ENCODE data around the gene CCL25.

CCL25 gene

GRCh38 chr19:8109455-8109854, 56.9 kb downstream of the CCL25 start:
- in situ Hi-C loops (cut with MboI; ENCODE audit: low sequenced_read_pairs): no loop called here

GRCh38 chr19:8109890-8110662, 57.5 kb downstream of the CCL25 start:
- in situ Hi-C loops (cut with MboI; ENCODE audit: low sequenced_read_pairs): no loop called here

DNA sequence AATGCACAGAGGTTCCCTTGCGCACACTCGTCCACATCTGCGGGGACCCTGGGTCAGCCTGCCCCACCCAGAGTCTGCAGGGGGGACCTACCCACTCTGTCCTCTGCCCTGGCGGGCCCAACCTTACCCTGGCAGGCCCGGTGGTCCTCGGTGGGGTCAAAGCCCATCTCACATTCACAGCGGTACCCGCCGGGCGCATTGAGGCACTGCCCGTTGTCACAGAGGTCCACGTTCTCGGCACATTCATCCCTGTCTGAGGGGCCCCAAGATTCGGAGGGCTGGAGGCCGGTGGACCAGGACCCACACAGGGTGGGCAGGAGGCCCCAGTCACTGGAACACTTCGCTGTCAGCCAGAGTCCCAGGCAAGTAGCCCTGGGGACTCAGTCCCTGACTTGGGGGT, 58.4 kb downstream of the CCL25 start:
- in situ Hi-C loops (cut with MboI; ENCODE audit: low sequenced_read_pairs): no loop called here

DNA sequence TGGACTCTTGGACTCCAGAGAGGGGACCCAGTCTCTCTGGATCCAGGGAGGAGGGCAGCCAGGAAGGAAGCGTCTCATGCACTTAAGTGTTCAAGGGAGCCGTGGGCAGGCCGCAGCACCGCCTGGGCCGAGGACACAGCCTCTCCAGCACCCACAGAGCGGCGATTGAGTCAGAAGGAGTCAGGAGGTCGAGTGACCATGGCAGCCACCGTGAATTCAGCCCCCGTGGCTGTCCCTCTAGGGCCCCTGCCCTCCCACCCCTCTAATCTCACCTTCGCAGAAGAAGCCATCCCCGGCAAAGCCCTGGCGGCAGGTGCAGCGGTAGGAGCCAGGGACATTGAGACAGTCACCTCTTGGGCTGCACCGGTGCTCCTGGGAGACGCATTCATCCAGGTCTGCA, 58.8 kb downstream of the CCL25 start:
- in situ Hi-C loops (cut with MboI; ENCODE audit: low sequenced_read_pairs): no loop called here

Measured in HL-60/S4 (cell line).